SK-N-MC (cell line): Measurements from ENCODE around the gene NOS3.

Source experiments
- EZH2 ChIP-seq: fragments of 200-600 bp; sonication (generic); IDR thresholded peaks from one replicate; pipeline ENCODE4 v1.6.1; 2017; ENCODE audit warnings: antibody characterized with exemption
- FOXP2 ChIP-seq: optimal IDR thresholded peaks from 2 replicates; pipeline ENCODE3; 2011; ENCODE audit warnings: mild to moderate bottlenecking, moderate library complexity; ENCODE audit not compliant: insufficient read depth; ENCODE audit errors: extremely low read length, control extremely low read depth
- POLR2AphosphoS5 ChIP-seq: IDR thresholded peaks from 2 replicates; pipeline ENCODE4 v1.6.1; 2012; ENCODE audit warnings: mild to moderate bottlenecking, low read depth, low read length, borderline replicate concordance

DNA sequence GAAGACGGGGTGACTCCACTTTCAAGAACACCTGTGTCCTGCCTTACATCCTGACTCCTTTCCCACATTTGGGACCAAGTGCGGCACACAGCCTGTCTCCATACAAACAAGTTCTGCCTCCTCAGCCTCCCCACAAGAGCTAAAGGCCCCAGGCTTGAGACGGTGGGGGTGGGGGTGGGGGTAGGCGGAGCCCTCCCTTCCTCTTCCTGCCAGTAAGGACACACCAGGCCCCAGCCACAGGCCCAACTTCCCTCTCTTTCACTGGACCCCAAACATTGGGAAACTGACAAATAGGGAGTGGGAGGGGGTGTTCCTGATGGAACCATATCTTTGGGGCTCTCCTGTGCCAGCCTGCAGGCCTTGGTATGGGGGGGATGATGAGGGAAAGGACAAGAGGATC, 62.3 kb downstream of the NOS3 start:
- no peak for TF ChIP-seq POLR2AphosphoS5
- no peak for TF ChIP-seq EZH2
- no peak for TF ChIP-seq FOXP2
